Frontal cortex (tissue), 4 donors: Measurements from ENCODE around the gene SEMA4B. TPM values are rescaled to one million over a fixed set of nuclear protein-coding genes. Genes with fewer than 3 reads are reported as not detected.
"Not testable (repeated sequence)": the region's sequence is repeated elsewhere in the genome, so short reads cannot be mapped to it uniquely, and the experiment has no call there.

Source experiments
- DNase-seq, 2 donors: peaks; one replicate each; pipeline ENCODE4 v3.0.0; 2012; ENCODE audit warnings: low spot score in 2 of 2
- FAIRE-seq: peaks from 2 replicates; lab custom pipeline; 2012; peaks lifted over from hg19 to GRCh38; lab: Jason Lieb, UNC
- total RNA-seq: library from RNA; depleted of rRNA; stranded (reverse); fragments of >200 nt; gene quantifications from one replicate; pipeline ENCODE4 v1.2.3, GENCODE V29; 2014
- donor health status: control.
- donor health status: control.
- donor health status: control.

SEMA4B gene
- total RNA-seq, 1 donor from 2014 or later = 35.5 TPM

- FAIRE-seq = no peak
- DNase-seq = no peak
Observed at GRCh38 chr15:90241343-90242192, 40.4 kb downstream of the SEMA4B start.

GRCh38 chr15:90243943-90244639, 43.0 kb downstream of the SEMA4B start:
- FAIRE-seq = no peak
- no peak for DNase-seq

- DNase-seq = no peak
Observed at GRCh38 chr15:90248789-90249202, 47.7 kb downstream of the SEMA4B start.

GRCh38 chr15:90249203-90249863, 48.2 kb downstream of the SEMA4B start, which contains the start of gene TTLL13:
TTLL13 (plus strand) TSS chr15:90249556; CDS start chr15:90250631, 1,075 bp downstream.
- DNase-seq = peak; percentile 69 to 96
- no peak for FAIRE-seq

More at GRCh38 chr15:90248789-90249202, 47.7 kb downstream of the SEMA4B start:
- FAIRE-seq = no peak

GRCh38 chr15:90257776-90258175, 56.6 kb downstream of the SEMA4B start:
- DNase-seq = no peak
- FAIRE-seq = no peak

GRCh38 chr15:90259524-90259923, 58.4 kb downstream of the SEMA4B start:
- FAIRE-seq (no peak), DNase-seq (no peak)

GRCh38 chr15:90260731-90261130, 59.6 kb downstream of the SEMA4B start:
- FAIRE-seq, DNase-seq: not testable (repeated sequence)

- FAIRE-seq = no peak
Observed at GRCh38 chr15:90261811-90262210, 60.7 kb downstream of the SEMA4B start.

GRCh38 chr15:90262426-90262825, 61.3 kb downstream of the SEMA4B start:
- DNase-seq = no peak
- no peak for FAIRE-seq

More at GRCh38 chr15:90261811-90262210, 60.7 kb downstream of the SEMA4B start:
- DNase-seq = no peak

GRCh38 chr15:90264671-90265070, 63.5 kb downstream of the SEMA4B start:
- DNase-seq = no peak
- FAIRE-seq = no peak

GRCh38 chr15:90265271-90266060, 64.3 kb downstream of the SEMA4B start, which contains the start of gene NGRN:
NGRN (plus strand) TSS chr15:90265672; CDS start chr15:90265713, 41 bp downstream.
- DNase-seq (peak; percentile 82 to 83), FAIRE-seq (no peak)

- DNase-seq = peak; percentile 28 to 34
Observed at GRCh38 chr15:90266061-90266431, 64.9 kb downstream of the SEMA4B start.

GRCh38 chr15:90266485-90266884, 65.4 kb downstream of the SEMA4B start:
- FAIRE-seq = no peak

More at GRCh38 chr15:90266061-90266431, 64.9 kb downstream of the SEMA4B start:
- no peak for FAIRE-seq

GRCh38 chr15:90268415-90268814, 67.3 kb downstream of the SEMA4B start:
- DNase-seq (no peak), FAIRE-seq (no peak)

More at GRCh38 chr15:90266485-90266884, 65.4 kb downstream of the SEMA4B start:
- DNase-seq = no peak

GRCh38 chr15:90270502-90271150, 69.5 kb downstream of the SEMA4B start:
- FAIRE-seq (no peak), DNase-seq (no peak)

- FAIRE-seq (no peak), DNase-seq (no peak)
Observed at GRCh38 chr15:90271459-90272166, 70.5 kb downstream of the SEMA4B start.

- not testable (repeated sequence) for FAIRE-seq
Observed at GRCh38 chr15:90278467-90278866, 77.3 kb downstream of the SEMA4B start.

More at GRCh38 chr15:90278467-90278866, 77.3 kb downstream of the SEMA4B start:
- not testable (repeated sequence) for DNase-seq
